Measurements from ENCODE around the gene PTPA. TPM values are rescaled to one million over a fixed set of nuclear protein-coding genes. Genes with fewer than 3 reads are reported as not detected.

The PTPA gene
- total RNA-seq, 1 donor: 73.5 TPM

- H3K9me3 ChIP-seq (ENCODE audit: low read depth, low read length): no peaks in the 10 kb centered on the region
- H3K4me1 ChIP-seq (ENCODE audit: insufficient read depth, low read length): peaks cover 14% of the 10 kb centered on the region
- peaks cover 27% of the 10 kb centered on the region for H3K79me2 ChIP-seq (ENCODE audit: insufficient read depth, low read length)
- no peak overlapping the region for H3K4me3 ChIP-seq (ENCODE audit: insufficient read depth, low read length)
- H3K36me3 ChIP-seq (ENCODE audit: insufficient read depth, low read length): peaks cover 11% of the 10 kb centered on the region
- DNase-seq (ENCODE audit: insufficient read length, low spot score, missing footprints): peak; percentile 32
- peaks cover 14% of the 10 kb centered on the region for H4K20me1 ChIP-seq (ENCODE audit: insufficient read depth, low read length)
- TF ChIP-seq CTCF (IDR thresholded peaks at IDR 0.05; ENCODE audit: extremely low read depth, low read depth, low read length): no peak
- no peak overlapping the region for H3K27ac ChIP-seq (ENCODE audit: low read depth, low read length)
- no peak overlapping the region for H3K4me2 ChIP-seq (ENCODE audit: insufficient read depth, low read length)
- H3K27me3 ChIP-seq (ENCODE audit: insufficient read depth, low read length): no peaks in the 10 kb centered on the region
- no peak overlapping the region for H2AFZ ChIP-seq (ENCODE audit: low read length)
These were observed 3.6 kb upstream of the PTPA start for GRCh38 chr9:129107651-129108050.

GRCh38 chr9:129108083-129108804 is 3.0 kb upstream of the PTPA start:
- no peak overlapping the region for H2AFZ ChIP-seq (ENCODE audit: low read length)
- no peak overlapping the region for H3K4me2 ChIP-seq (ENCODE audit: insufficient read depth, low read length)
- H3K36me3 ChIP-seq (ENCODE audit: insufficient read depth, low read length): peaks cover 11% of the 10 kb centered on the region
- peaks cover 32% of the 10 kb centered on the region for H3K79me2 ChIP-seq (ENCODE audit: insufficient read depth, low read length)
- H3K4me1 ChIP-seq (ENCODE audit: insufficient read depth, low read length): peaks cover 14% of the 10 kb centered on the region
- no peaks in the 10 kb centered on the region for H3K27me3 ChIP-seq (ENCODE audit: insufficient read depth, low read length)
- H3K4me3 ChIP-seq (ENCODE audit: insufficient read depth, low read length): no peak overlapping the region
- H3K9me3 ChIP-seq (ENCODE audit: low read depth, low read length): no peaks in the 10 kb centered on the region
- peak; percentile 37 for DNase-seq (ENCODE audit: insufficient read length, low spot score, missing footprints)
- peaks cover 14% of the 10 kb centered on the region for H4K20me1 ChIP-seq (ENCODE audit: insufficient read depth, low read length)
- no peak overlapping the region for H3K27ac ChIP-seq (ENCODE audit: low read depth, low read length)
- TF ChIP-seq CTCF (IDR thresholded peaks at IDR 0.05; ENCODE audit: extremely low read depth, low read depth, low read length): no peak

GRCh38 chr9:129108805-129109536 is 2.2 kb upstream of the PTPA start:
- peak; percentile 86 for DNase-seq (ENCODE audit: insufficient read length, low spot score, missing footprints)
- H3K79me2 ChIP-seq (ENCODE audit: insufficient read depth, low read length): peaks cover 39% of the 10 kb centered on the region
- H3K9me3 ChIP-seq (ENCODE audit: low read depth, low read length): no peaks in the 10 kb centered on the region
- no peak overlapping the region for H3K27ac ChIP-seq (ENCODE audit: low read depth, low read length)
- H3K4me1 ChIP-seq (ENCODE audit: insufficient read depth, low read length): peaks cover 14% of the 10 kb centered on the region
- H3K36me3 ChIP-seq (ENCODE audit: insufficient read depth, low read length): peaks cover 11% of the 10 kb centered on the region
- H4K20me1 ChIP-seq (ENCODE audit: insufficient read depth, low read length): peaks cover 14% of the 10 kb centered on the region
- H2AFZ ChIP-seq (ENCODE audit: low read length): no peak overlapping the region
- TF ChIP-seq CTCF (IDR thresholded peaks at IDR 0.05; ENCODE audit: extremely low read depth, low read depth, low read length): no peak
- no peaks in the 10 kb centered on the region for H3K27me3 ChIP-seq (ENCODE audit: insufficient read depth, low read length)
- H3K4me2 ChIP-seq (ENCODE audit: insufficient read depth, low read length): peak overlapping the region; percentile 97
- H3K4me3 ChIP-seq (ENCODE audit: insufficient read depth, low read length): peak overlapping the region; percentile 86

- Histone ChIP-seq H2AFZ (ENCODE audit: low read length) (no peak overlapping the region), H3K79me2 (ENCODE audit: insufficient read depth, low read length) (peaks cover 44% of the 10 kb centered on the region)
- no peak for TF ChIP-seq CTCF (IDR thresholded peaks at IDR 0.05; ENCODE audit: extremely low read depth, low read depth, low read length)
These were observed 1.7 kb upstream of the PTPA start for GRCh38 chr9:129109537-129109903.

More at GRCh38 chr9:129109537-129109903, 1.7 kb upstream of the PTPA start:
- Histone ChIP-seq H3K27me3 (ENCODE audit: insufficient read depth, low read length) (no peaks in the 10 kb centered on the region), H4K20me1 (ENCODE audit: insufficient read depth, low read length) (peaks cover 14% of the 10 kb centered on the region), H3K4me1 (ENCODE audit: insufficient read depth, low read length) (peaks cover 14% of the 10 kb centered on the region), H3K4me3 (ENCODE audit: insufficient read depth, low read length) (peak overlapping the region; percentile 86), H3K36me3 (ENCODE audit: insufficient read depth, low read length) (peaks cover 11% of the 10 kb centered on the region), H3K4me2 (ENCODE audit: insufficient read depth, low read length) (peak overlapping the region; percentile 97), H3K9me3 (ENCODE audit: low read depth, low read length) (no peaks in the 10 kb centered on the region), H3K27ac (ENCODE audit: low read depth, low read length) (peak overlapping the region; percentile 13)
- DNase-seq (ENCODE audit: insufficient read length, low spot score, missing footprints): peak; percentile 94
